SK-N-MC (cell line): Measurements from ENCODE around the gene TLR9.

Experiments
- EZH2 ChIP-seq: fragments of 200-600 bp; sonication (generic); IDR thresholded peaks from one replicate; pipeline ENCODE4 v1.6.1; 2017; ENCODE audit warnings: antibody characterized with exemption
- FOXP2 ChIP-seq: optimal IDR thresholded peaks from 2 replicates; pipeline ENCODE3; 2011; ENCODE audit warnings: mild to moderate bottlenecking, moderate library complexity; ENCODE audit not compliant: insufficient read depth; ENCODE audit errors: extremely low read length, control extremely low read depth
- POLR2AphosphoS5 ChIP-seq: IDR thresholded peaks from 2 replicates; pipeline ENCODE4 v1.6.1; 2012; ENCODE audit warnings: mild to moderate bottlenecking, low read depth, low read length, borderline replicate concordance

GRCh38 chr3:52194485-52195290 is 30.8 kb downstream of the TLR9 start:
- no peak for TF ChIP-seq POLR2AphosphoS5
- TF ChIP-seq EZH2: no peak
- TF ChIP-seq FOXP2: no peak
